Measurements from ENCODE around the gene MBP.
A peak's percentile ranks its signal among the peaks of the same experiment; 100 is the strongest.

MBP gene

DNA sequence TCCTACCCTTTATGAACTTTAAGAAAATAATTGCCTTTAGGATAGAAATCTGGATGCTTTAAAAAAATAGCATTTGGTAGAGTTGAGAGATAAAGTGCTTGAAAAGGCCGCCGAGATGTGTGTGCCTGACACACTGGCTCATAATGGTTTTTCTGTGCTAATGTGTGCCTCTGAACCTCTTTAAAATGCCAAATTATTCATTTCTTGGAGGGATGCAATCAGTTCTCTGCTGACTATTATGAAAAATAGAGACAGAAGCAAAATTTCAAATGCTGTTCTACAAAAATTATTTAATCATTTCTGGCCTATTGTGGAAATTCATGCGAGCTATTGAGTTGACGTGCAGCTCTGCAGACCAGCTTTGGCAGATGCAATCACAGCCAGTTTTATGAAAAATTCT, 18.0 kb upstream of the MBP start:
- no peak for DNase-seq

DNA sequence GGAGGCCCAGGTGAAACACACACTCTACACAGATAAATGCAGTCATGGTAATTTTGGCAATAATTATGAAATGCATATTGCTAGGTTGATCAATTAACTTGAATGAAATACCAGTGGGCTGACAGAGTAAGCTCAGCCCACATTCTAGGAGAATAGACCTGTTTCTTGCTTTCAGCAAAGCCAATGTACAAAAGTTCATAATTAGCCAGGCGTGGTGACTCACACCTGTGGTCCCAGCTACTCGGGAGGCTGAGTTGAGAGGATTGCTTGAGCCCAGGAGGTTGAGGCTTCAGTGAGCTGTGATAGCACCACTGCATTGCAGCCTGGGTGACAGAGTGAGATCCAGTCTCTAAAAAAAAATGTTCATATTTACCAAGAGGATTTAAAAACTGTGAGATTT, 15.7 kb upstream of the MBP start:
- DNase-seq, result no peak

GRCh38 chr18:77147418-77147852, 14.9 kb upstream of the MBP start:
- no peak for DNase-seq

GRCh38 chr18:77146249-77147080, 13.9 kb upstream of the MBP start:
- DNase-seq, result no peak

DNA sequence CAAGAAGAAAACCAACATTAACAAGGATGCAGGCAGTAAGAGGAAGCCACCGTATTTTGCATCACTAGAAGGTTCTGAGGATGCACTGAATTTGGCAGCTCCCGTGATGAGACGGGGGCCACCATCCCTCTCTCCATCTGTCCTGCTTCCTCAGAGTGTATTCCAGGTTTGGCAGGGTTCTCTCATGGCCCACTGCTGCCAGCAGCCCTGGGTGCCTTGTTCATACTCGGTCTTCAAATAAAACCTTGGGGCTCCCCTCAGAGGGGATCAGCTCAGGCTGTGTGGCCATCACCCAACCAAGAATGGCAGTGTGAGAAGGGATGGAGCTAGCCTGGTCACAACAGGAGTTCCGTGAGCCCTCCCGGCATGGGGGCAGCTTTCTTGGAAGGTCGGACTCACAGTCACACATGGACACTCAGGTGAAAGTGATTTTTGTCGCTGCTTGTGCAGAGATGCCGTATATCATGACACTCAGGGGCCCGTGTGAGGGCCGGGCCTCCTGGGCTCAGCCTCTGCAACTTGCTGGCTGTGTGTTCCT, 12.8 kb upstream of the MBP start:
- no peak for DNase-seq

DNA sequence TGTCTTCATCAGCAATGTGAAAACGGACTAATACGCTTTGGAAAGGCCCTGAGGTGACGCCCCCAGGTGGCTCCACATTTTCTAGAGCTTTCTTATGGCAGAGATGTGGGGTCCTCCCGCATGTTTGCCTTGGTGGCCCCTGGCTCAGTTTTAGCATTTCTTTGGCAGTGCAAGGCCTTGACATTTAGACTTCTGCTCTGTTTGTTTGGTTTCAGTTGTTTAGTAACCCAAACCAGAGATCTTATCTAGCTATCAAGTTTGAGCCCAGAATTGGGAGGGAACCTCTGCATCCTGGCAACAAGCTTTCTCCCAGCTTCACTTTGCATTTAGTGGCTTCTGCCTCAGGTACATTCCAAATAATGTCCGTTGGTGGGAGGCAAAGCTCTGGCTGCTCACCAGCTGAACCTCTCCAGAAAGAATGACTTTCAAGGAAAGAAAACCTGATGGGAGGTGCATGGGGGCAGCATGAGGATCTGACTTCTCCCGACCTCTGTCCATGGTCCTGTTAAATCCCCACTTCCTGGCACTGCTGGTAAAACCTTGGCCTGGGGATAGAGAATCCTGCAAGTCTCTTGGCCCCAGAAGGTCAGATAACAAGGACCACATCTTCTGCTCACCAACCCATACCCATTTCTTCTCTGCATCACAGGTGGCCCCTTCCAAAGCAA, 12.0 kb upstream of the MBP start:
- no peak for DNase-seq

GRCh38 chr18:77144046-77144445, 11.5 kb upstream of the MBP start:
- no peak for DNase-seq

- no peak for DNase-seq
These were observed 10.6 kb upstream of the MBP start for GRCh38 chr18:77143196-77143595.

DNA sequence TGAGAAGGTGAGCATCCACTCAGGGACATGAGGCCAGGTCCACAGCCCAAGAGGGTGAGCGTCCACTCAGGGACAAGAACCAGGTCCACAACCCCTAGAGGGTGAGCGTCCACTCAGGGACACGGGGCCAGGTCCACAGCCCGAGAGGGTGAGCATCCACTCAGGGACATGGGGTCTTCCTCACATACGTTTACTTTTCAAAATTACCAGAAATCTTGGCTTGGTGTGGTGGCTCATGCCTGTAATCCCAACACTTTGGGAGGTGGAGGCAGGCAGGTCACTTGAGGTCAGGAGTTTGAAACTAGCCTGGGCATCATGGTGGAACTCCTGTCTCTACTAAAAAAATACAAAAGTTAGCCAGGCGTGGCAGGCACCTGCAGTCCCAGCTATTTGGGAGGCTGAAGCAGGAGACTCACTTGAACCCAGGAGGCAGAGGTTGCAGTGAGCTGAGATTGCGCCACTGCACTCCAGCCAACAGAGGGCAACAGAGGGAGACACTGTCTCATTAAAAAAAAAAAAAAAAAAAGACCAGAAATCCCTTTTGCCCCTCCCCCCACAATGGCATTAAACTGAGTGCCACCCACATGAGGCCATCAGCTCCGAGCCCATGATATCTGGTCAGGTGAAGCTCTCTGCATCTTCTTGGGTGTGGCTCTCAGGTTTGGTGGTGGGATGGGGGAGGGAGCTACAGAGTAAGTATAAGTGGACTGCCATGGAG, 9.0 kb upstream of the MBP start:
- DNase-seq, result no peak

- no peak for DNase-seq
These were observed 8.0 kb upstream of the MBP start for GRCh38 chr18:77140439-77141109.

GRCh38 chr18:77140030-77140429, 7.4 kb upstream of the MBP start:
- no peak for DNase-seq

DNA sequence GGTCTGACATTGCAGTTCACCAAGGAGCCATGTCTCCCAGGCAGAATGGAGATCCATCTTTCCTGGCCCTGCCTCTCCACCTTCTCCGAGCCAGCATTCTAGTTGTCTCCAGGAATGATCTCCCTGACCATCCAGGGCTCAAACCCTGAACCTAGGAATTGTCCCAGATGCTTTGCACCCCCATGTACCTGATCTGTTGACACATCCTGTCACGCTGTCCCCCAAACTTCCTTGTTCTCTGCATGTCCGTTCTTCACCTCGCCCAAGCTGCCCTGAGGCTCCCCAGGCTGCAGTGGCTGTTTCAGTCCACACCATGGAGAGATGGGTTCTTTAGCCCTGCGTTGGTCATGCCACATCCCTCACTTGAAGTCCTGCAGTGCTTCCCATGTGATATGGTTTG, 7.0 kb upstream of the MBP start:
- no peak for DNase-seq

DNA sequence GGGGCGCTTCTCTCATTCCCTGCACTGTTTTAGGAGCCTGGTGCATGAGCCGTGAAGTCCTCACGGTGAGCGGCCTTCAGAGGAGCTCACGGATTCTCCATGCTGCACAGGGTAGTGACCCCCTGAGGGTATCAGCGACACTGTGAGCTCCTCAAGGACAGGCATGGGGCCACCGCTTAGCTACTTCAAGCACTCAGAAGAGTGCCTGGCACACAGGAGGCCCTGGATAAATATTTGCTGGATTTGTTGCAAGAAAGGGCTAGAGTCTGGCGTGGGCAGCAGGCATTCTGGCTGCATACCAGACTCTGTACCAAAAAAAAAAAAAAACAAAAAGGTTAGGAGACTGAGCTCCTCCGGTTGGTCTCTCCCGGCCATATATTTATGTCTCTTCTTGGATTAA, 5.7 kb upstream of the MBP start:
- DNase-seq, result peak; percentile 41

DNA sequence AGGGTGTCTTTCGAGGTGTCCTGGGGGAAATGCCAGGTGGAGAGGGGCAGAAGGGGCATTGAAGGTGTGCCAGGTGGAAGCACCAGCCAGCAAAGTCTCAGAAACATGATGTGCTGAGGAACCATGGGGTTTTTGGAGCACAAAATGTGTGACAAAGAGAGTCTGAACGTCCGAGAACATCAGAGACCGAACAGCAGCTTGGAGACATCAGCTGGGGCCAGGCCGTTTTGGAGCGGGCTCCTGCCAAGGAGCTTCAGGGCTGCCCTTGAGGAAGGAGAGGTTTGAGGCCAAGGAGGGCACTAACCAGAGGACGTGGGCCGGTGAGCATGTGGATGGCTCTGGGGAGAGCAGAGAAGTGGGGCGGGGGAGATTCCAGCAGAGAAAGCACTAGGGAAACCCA, 5.3 kb upstream of the MBP start:
- DNase-seq, result no peak

DNA sequence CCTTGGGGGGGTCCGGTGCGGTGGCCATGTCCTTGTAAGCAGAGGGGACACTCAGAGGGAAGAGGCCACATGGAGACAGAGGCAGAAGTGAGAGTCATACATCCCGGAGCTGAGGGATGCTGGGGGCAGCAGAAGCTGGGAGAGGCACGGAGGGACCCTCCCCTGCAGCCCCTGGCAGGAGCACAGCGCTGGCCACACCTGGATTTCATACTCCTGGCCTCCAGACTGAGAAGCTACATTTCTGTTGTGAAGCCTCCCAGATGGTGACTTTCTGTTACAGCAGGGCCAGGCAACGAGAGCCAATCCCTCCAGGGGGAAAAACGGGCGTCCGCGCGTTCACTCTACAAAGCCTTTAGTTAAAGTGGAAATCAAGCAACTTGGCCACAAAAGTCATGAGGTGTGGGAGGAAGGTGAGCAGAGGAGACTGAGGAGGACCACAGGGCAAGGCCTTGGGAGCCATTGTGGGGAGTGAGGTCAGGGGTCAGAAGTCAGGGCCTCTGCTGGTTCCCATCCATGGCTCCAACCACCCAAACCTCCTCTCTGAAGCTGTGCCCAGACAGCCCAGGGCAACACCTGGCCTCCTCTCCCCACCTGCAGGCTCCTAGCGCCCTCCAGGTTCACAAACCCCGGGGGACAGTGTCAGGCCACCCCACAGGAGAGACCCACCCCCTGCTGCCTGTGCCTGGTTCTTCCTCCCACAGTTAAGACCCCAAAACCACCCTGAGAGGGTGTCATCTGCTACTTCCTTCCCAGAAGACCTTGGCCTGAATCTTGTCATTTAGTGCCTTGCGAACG, 4.5 kb upstream of the MBP start:
- no peak for DNase-seq

DNA sequence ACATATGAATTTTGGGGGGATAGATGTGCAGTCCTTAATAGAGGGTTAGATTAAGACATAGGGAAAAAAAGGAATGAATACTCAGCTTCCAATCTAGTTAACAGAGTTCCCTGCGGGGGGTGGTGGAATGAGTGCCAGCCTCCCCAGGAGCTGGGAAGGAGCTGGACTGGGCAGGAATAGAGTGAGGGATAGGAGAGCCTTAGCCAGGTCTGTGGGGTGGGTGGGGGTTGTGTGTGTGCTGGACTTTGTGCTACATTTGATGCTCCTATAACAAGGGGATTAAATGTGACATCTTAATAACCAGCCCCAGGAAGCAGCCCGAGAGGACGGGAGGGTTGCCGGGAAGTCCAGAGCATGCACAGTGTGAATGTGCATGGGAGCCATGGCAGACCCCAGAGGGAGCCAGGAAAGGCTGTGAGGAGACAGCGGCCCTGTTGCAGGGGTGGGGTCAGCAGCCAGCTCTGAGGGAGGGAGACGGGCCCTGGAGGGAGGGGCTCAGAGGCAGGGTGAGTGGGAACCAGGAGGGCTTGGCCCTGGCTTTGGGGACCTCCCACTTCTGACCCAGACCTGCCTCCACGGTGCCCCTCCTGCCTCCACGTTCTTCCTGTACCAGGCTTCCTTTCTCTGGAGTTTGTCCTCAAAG, 3.6 kb upstream of the MBP start:
- no peak for DNase-seq

- DNase-seq, result no peak
These were observed 2.9 kb upstream of the MBP start for GRCh38 chr18:77135339-77136075.

DNA sequence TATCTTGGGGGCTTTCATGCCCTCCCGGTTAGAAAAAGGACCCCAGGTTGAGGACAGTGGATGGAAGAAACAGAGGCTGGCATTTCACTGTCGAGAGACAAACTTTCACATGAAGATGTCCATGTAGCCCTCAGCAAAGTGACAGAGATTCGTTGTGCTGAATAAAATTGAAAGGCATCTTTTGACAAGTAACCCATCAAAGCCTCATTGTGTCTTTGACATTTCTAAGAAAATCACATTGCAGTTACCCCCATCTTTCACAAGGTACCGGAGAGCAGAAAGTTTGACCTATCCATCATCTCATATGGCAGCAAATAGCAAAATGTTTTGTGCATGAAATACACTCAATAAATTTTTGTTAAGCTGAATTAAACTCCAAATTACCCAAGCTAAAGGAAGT, 2.0 kb upstream of the MBP start:
- DNase-seq, result no peak

DNA sequence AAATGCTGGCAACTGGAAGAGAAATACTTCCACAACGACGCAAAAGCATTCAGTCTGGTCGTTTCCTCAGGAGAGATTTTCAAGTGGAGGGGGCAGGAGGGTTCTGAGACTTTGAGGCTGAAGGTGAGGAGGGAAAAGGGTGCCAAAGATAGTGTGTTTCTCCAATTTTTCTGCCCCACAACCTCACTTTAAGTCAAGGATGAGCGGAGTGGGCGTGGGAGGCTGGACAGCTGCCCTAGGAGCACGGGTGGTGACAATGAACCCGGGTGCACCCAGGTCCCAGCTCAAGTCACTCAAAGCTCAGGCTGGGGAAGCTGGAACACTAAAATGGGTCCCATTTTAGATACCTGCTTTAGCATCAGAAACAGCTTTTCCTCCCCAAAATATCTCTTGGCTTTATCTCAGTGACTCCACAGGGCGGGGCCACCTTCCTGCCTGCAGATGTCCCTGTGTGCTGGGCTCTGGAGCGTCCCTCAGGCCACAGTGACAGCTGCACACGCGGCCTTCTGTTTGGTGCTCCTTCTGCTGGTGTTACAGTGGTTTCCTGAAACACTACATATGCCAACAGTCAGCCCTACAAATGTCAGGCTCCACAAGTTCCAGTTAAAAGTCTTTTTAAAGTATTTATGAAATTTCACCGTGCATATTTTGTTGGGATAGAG, 1.4 kb upstream of the MBP start:
- DNase-seq, result peak; percentile 22

- no peak for DNase-seq
These were observed 660 bp upstream of the MBP start for GRCh38 chr18:77133051-77133834.

All from NCI-H1092 treated with DMSO at 0.1 percent for 48 hours (cell line).